WTC11 (cell line): Measurements from ENCODE around the gene FEM1B. TPM values are rescaled to one million over a fixed set of nuclear protein-coding genes. Genes with fewer than 3 reads are reported as not detected.

Source experiments
- ATAC-seq: fragments of 200-7000 bp; cut with Tn5 transposase; 2 replicates; pipeline ENCODE4 v1.10.0; 2021; ENCODE audit warnings: mild to moderate bottlenecking, moderate library complexity
- CTCF ChIA-PET: fragments of 300-600 bp; sonication (Branson Sonifier 250); formaldehyde crosslinking; loops from one replicate; lab custom pipeline; 2021; ENCODE audit warnings: antibody characterized with exemption; lab: Charles Lee
- POLR2A ChIA-PET: fragments of 350-600 bp; sonication (Branson Sonifier 250); formaldehyde crosslinking; loops from one replicate; lab custom pipeline; 2021; ENCODE audit warnings: antibody characterized with exemption; lab: Charles Lee
- DNase-seq: peaks from one replicate; pipeline ENCODE4 v3.0.0; 2021; ENCODE audit warnings: low spot score
- H3K27ac Mint-ChIP-seq: 2 replicates; pipeline ENCODE4 v1.8.0; 2021; ENCODE audit warnings: mixed read lengths
- H3K27me3 Mint-ChIP-seq: 2 replicates; pipeline ENCODE4 v1.8.0; 2021; ENCODE audit warnings: low read depth, mild to moderate bottlenecking, moderate library complexity, mixed read lengths
- H3K36me3 Mint-ChIP-seq: 2 replicates; pipeline ENCODE4 v1.8.0; 2021; ENCODE audit warnings: mixed read lengths
- H3K4me1 Mint-ChIP-seq: 2 replicates; pipeline ENCODE4 v1.8.0; 2022; ENCODE audit warnings: mixed read lengths
- H3K4me3 Mint-ChIP-seq: 2 replicates; pipeline ENCODE4 v1.8.0; 2021; ENCODE audit warnings: mild to moderate bottlenecking, moderate library complexity, mixed read lengths
- H3K9me3 Mint-ChIP-seq: 2 replicates; pipeline ENCODE4 v1.8.0; 2021; ENCODE audit warnings: mixed read lengths
- ELF4 ChIP-seq: sonication (generic); formaldehyde crosslinking; IDR thresholded peaks from 2 replicates; pipeline ENCODE4 v1.8.1; 2022; ENCODE audit warnings: low read depth, mild to moderate bottlenecking, moderate library complexity, missing genetic modification reagents
- FOXJ3 ChIP-seq: sonication (generic); formaldehyde crosslinking; IDR thresholded peaks from 2 replicates; pipeline ENCODE4 v1.9.0; 2021; ENCODE audit warnings: missing genetic modification reagents, mild to moderate bottlenecking, borderline replicate concordance
- FOXK1 ChIP-seq: sonication (generic); formaldehyde crosslinking; IDR thresholded peaks from 2 replicates; pipeline ENCODE4 v1.8.0; 2022; ENCODE audit warnings: mild to moderate bottlenecking, moderate library complexity, missing genetic modification reagents
- FOXP1 ChIP-seq: sonication (generic); formaldehyde crosslinking; IDR thresholded peaks from 2 replicates; pipeline ENCODE4 v1.8.0; 2022; ENCODE audit warnings: missing genetic modification reagents, mild to moderate bottlenecking, moderate library complexity, borderline replicate concordance
- GRHL2 ChIP-seq: fragments of 250-450 bp; sonication (Bioruptor Pico); IDR thresholded peaks from 2 replicates; pipeline ENCODE4 v1.8.0; 2022; ENCODE audit warnings: mild to moderate bottlenecking, moderate library complexity; ENCODE audit not compliant: insufficient replicate concordance, severe bottlenecking
- NR1H2 ChIP-seq: sonication (generic); formaldehyde crosslinking; IDR thresholded peaks from 2 replicates; pipeline ENCODE4 v1.9.0; 2021; ENCODE audit warnings: mild to moderate bottlenecking, moderate library complexity, missing genetic modification reagents
- RELA ChIP-seq: sonication (generic); formaldehyde crosslinking; IDR thresholded peaks from 2 replicates; pipeline ENCODE4 v1.8.1; 2022; ENCODE audit warnings: missing genetic modification reagents, mild to moderate bottlenecking, borderline replicate concordance
- USF2 ChIP-seq: sonication (generic); formaldehyde crosslinking; IDR thresholded peaks from 2 replicates; pipeline ENCODE4 v1.8.1; 2023; ENCODE audit warnings: mild to moderate bottlenecking, missing genetic modification reagents, moderate library complexity
- ZNF219 ChIP-seq: sonication (generic); formaldehyde crosslinking; IDR thresholded peaks from 2 replicates; pipeline ENCODE4 v1.8.0; 2023; ENCODE audit warnings: missing genetic modification reagents, mild to moderate bottlenecking, borderline replicate concordance
- ZNF317 ChIP-seq: sonication (generic); formaldehyde crosslinking; IDR thresholded peaks from 2 replicates; pipeline ENCODE4 v1.8.1; 2023; ENCODE audit warnings: low read depth, mild to moderate bottlenecking, moderate library complexity, missing genetic modification reagents, borderline replicate concordance
- ZNF423 ChIP-seq: fragments of 250-450 bp; sonication (Bioruptor Pico); IDR thresholded peaks from 2 replicates; pipeline ENCODE4 v2.1.2; 2022; ENCODE audit warnings: mild to moderate bottlenecking, moderate library complexity
- total RNA-seq: library from RNA; stranded (reverse); gene quantifications from 3 replicates; pipeline ENCODE4 v1.2.3, GENCODE V29; 2021
- TF ChIP-seq, protein P1 (sequence below): sonication (generic); formaldehyde crosslinking; IDR thresholded peaks from 2 replicates; pipeline ENCODE4 v1.8.1; 2022; ENCODE audit warnings: mild to moderate bottlenecking, missing genetic modification reagents, moderate library complexity, borderline replicate concordance
- TF ChIP-seq, protein P2 (sequence below): sonication (generic); formaldehyde crosslinking; IDR thresholded peaks from 2 replicates; pipeline ENCODE4 v1.8.0; 2023; ENCODE audit warnings: missing genetic modification reagents
- TF ChIP-seq, protein P3 (sequence below): fragments of 200-600 bp; IDR thresholded peaks from 2 replicates; pipeline ENCODE4 v1.8.0; 2022; ENCODE audit warnings: antibody characterized with exemption
- TF ChIP-seq, protein P4 (sequence below): fragments of 250-450 bp; sonication (Bioruptor Pico); IDR thresholded peaks from 2 replicates; pipeline ENCODE4 v1.8.0; 2021; ENCODE audit warnings: mild to moderate bottlenecking
- TF ChIP-seq, protein P5 (sequence below): sonication (generic); formaldehyde crosslinking; IDR thresholded peaks from 2 replicates; pipeline ENCODE4 v1.8.1; 2022; ENCODE audit warnings: missing genetic modification reagents, borderline replicate concordance
- TF ChIP-seq, protein P6 (sequence below): sonication (generic); formaldehyde crosslinking; IDR thresholded peaks from 2 replicates; pipeline ENCODE4 v1.8.0; 2022; ENCODE audit warnings: mild to moderate bottlenecking, missing genetic modification reagents

FEM1B gene
- total RNA-seq, 1 experiment from 2014 or later, result 64.8 TPM

DNA sequence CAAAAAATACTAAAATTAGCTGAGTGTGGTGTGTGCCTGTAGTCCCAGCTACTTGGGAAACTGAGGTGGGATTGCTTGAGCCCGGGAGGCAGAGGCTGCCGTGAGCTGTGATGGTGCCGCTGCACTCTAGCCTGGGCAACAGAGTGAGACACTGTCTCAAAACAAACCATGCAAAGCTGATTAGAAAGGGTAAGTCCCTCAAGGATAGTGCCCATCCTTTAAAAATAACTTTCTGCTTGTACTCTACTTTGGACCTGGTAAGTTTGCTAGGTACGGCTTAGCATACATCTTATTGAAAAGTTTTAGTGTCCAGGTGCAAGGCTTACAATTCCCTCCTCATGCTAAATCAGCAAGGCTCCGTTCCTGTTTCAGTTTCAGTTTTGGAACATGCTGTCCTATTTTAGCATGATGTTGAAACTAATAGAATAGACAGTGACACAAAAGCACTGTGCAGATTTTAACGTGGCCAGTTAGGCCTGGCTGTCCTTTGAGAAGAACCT lies 21.4 kb downstream of the FEM1B start:
- DNase-seq (no peak), ATAC-seq (no peak)
- no peaks in the 10 kb centered on the region for H3K27me3 Mint-ChIP-seq
- no peak overlapping the region for H3K27ac Mint-ChIP-seq
- ChIA-PET POLR2A (interaction anchor here (1.4 kb wide), 1 partner anchor 19 kb away, joined by 3 read pairs; no protein-coding TSS in a partner anchor), CTCF (interaction anchor here (1.2 to 1.5 kb wide), 3 partner anchors 8 to 375 kb away, joined by 3 to 7 read pairs (median 4); no protein-coding TSS in a partner anchor)
- TF ChIP-seq, protein P1, sequence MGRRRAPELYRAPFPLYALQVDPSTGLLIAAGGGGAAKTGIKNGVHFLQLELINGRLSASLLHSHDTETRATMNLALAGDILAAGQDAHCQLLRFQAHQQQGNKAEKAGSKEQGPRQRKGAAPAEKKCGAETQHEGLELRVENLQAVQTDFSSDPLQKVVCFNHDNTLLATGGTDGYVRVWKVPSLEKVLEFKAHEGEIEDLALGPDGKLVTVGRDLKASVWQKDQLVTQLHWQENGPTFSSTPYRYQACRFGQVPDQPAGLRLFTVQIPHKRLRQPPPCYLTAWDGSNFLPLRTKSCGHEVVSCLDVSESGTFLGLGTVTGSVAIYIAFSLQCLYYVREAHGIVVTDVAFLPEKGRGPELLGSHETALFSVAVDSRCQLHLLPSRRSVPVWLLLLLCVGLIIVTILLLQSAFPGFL, result no peak
- TF ChIP-seq FOXJ3 (CRISPR knock-in tag) (no peak), USF2 (no peak), GRHL2 (CRISPR knock-in tag) (no peak), ZNF219 (no peak), ZNF317 (no peak), NR1H2 (CRISPR knock-in tag) (no peak), ELF4 (CRISPR knock-in tag) (no peak), ZNF423 (CRISPR knock-in tag) (no peak), FOXK1 (CRISPR knock-in tag) (no peak), FOXP1 (CRISPR knock-in tag) (no peak), RELA (CRISPR knock-in tag) (no peak)
- TF ChIP-seq, protein P2, sequence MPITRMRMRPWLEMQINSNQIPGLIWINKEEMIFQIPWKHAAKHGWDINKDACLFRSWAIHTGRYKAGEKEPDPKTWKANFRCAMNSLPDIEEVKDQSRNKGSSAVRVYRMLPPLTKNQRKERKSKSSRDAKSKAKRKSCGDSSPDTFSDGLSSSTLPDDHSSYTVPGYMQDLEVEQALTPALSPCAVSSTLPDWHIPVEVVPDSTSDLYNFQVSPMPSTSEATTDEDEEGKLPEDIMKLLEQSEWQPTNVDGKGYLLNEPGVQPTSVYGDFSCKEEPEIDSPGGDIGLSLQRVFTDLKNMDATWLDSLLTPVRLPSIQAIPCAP (CRISPR knock-in tag), result no peak
- TF ChIP-seq, protein P3, sequence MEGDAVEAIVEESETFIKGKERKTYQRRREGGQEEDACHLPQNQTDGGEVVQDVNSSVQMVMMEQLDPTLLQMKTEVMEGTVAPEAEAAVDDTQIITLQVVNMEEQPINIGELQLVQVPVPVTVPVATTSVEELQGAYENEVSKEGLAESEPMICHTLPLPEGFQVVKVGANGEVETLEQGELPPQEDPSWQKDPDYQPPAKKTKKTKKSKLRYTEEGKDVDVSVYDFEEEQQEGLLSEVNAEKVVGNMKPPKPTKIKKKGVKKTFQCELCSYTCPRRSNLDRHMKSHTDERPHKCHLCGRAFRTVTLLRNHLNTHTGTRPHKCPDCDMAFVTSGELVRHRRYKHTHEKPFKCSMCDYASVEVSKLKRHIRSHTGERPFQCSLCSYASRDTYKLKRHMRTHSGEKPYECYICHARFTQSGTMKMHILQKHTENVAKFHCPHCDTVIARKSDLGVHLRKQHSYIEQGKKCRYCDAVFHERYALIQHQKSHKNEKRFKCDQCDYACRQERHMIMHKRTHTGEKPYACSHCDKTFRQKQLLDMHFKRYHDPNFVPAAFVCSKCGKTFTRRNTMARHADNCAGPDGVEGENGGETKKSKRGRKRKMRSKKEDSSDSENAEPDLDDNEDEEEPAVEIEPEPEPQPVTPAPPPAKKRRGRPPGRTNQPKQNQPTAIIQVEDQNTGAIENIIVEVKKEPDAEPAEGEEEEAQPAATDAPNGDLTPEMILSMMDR, result no peak
- TF ChIP-seq, protein P4, sequence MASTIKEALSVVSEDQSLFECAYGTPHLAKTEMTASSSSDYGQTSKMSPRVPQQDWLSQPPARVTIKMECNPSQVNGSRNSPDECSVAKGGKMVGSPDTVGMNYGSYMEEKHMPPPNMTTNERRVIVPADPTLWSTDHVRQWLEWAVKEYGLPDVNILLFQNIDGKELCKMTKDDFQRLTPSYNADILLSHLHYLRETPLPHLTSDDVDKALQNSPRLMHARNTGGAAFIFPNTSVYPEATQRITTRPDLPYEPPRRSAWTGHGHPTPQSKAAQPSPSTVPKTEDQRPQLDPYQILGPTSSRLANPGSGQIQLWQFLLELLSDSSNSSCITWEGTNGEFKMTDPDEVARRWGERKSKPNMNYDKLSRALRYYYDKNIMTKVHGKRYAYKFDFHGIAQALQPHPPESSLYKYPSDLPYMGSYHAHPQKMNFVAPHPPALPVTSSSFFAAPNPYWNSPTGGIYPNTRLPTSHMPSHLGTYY (CRISPR knock-in tag), result no peak
- TF ChIP-seq, protein P5, sequence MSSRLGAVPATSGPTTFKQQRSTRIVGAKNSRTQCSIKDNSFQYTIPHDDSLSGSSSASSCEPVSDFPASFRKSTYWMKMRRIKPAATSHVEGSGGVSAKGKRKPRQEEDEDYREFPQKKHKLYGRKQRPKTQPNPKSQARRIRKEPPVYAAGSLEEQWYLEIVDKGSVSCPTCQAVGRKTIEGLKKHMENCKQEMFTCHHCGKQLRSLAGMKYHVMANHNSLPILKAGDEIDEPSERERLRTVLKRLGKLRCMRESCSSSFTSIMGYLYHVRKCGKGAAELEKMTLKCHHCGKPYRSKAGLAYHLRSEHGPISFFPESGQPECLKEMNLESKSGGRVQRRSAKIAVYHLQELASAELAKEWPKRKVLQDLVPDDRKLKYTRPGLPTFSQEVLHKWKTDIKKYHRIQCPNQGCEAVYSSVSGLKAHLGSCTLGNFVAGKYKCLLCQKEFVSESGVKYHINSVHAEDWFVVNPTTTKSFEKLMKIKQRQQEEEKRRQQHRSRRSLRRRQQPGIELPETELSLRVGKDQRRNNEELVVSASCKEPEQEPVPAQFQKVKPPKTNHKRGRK (CRISPR knock-in tag), result no peak
- TF ChIP-seq, protein P6, sequence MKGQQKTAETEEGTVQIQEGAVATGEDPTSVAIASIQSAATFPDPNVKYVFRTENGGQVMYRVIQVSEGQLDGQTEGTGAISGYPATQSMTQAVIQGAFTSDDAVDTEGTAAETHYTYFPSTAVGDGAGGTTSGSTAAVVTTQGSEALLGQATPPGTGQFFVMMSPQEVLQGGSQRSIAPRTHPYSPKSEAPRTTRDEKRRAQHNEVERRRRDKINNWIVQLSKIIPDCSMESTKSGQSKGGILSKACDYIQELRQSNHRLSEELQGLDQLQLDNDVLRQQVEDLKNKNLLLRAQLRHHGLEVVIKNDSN (CRISPR knock-in tag), result no peak
- peaks cover 9% of the 10 kb centered on the region for H3K4me1 Mint-ChIP-seq
- H3K9me3 Mint-ChIP-seq, result no peaks in the 10 kb centered on the region
- H3K36me3 Mint-ChIP-seq, result no peaks in the 10 kb centered on the region
- H3K4me3 Mint-ChIP-seq, result no peak overlapping the region
